ENCODE data around the gene PRR5L.

Gene PRR5L

DNA sequence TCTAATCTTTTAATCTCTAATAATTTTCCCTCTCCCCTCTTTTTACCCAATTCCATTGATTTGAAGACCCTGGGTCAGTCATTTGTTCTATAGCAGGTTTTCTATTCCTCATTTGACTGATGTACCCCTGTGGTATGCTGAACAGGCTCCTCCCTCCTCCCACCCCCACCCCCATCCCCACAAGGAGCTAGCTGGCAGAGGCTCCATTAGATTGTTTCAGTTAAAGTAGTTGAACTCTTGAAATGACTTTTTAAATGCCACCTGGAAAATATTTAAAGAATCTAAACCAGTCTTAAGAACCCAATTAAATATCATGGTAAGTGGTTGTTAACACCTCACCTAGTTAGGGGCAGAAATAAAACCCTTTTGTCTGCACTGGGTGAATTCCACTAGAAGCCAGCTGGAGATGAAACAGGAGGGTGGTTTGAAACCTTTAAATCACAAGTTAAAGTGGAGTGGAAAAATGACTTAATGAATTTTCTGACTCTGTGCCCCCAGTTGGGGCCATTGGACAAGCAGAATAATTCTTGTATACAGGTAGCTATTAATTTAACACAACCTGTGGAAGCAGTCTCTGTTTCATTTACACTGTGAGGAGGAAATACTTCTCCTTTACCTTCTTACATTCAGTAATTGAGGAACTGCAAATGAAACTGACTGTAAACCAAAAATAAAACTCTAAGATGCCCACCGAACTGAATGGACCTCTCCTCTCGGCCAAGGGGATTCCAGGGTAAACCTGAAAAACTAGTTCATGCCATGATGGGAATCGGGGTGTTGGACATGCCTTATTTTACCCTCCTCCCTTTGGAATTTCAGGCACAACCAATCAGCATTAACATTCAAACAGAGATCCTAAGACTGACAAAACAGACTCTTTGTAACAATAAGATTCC is 30.7 kb downstream of the PRR5L start:
- DNase-seq (ENCODE audit: low spot score), result no peak

DNA sequence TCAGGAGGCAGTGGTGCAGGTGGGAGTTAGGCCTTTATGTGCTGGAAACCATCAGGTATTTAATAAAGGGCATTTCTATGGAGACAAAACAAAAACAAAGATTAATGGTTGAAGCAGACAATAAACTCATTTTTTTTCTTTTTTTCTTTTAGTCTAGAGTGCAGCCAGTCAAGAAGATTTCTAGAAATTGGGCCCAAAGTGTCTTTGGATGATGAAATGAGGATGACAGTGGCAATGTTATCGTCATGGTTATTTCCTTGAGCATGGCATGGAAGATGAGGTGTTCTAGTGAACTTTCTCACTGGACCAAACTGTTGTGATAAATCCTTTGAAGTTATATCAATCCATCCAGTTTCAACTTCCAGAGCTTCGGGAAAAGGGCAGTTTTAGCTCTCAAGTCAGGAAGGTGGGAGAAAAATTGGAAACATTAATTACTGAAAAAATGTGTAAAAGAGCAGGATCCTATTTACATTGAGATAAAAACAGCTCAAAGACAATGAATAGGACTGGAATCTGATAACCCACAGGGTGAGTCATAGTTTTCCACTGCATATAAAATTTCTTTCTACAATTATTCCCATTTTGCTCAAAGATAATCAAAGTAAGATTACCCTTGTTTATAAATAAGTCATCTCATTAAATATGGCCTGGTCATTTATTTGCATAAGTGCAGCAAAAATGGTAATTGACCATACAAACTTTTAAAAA is 33.0 kb downstream of the PRR5L start:
- no peak for DNase-seq (ENCODE audit: low spot score)

DNA sequence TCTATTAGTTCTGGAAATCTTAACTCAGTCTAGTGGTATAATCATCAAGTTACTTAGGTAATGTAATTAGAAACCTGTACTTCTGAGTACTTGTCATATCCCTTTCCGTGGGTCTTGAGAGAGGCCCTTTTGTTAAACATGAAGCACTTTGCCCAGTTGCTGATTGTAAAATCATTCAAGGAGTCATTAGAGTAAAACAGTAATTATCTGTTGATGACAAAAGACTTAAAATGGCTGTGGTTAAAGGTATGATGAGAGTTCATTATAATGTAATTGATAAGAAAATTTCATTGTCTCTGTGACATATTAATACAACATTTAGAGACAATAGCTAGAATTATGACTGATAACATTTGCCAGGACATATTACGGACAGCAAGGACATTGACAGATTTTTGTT is 34.3 kb downstream of the PRR5L start:
- DNase-seq (ENCODE audit: low spot score), result no peak

DNA sequence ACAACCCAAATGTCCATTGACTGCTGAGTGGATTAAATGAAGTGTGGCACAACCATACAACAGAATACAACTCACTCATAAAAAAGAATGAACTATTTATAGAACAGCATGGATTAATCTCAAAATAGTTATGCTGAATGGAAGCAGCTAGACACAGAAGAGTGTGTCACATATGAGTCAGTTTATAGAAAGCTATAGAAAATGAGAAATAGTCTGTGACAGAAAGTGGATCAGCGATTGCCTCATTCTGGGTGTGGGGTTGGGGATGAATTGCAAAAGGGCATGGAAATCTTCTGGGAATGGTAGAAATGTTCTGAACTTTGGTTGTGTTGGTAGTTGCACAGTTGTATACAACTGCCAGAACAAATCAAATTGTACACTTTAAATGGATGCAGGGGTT is 37.4 kb downstream of the PRR5L start:
- peak; percentile 62 for DNase-seq (ENCODE audit: low spot score)

DNA sequence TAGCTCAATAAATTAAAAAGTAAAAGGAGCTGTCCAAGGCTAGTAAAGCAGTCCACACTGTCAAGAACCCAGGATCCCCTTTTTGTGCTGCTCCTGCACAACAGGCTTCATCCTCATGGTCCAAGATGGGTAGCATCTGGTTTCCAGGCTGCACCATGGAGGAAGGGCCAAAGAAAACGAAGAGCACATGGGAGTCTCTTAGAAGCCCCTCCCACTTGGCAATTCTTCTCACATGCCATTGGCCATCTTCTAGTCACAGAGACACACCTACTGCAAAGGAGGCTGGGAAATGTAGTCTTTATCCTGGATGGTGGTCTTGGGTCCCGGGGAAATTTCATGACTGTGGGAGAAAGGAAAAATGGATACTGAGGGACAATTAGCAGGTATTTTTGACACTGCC is 37.8 kb downstream of the PRR5L start:
- DNase-seq (ENCODE audit: low spot score), result no peak

DNA sequence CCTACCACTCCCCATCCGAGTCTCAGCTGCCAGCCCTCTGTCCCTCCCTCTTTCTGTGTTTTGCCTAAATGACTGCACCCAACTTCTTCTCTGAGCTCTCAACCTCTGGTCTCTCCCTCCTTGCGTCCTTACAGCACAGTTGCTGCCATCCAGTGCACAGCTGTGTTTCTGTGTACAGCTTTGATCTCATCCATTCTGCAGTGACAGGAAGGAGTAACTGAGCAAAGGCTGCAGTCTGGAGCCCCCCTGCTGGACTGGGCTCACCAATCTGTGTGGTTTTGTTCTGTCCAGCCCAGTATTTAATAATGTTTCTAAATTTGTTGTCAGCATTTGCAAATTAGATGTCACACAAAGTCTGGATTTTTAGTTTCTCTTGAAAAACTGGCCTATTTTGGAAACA is 43.8 kb downstream of the PRR5L start:
- DNase-seq (ENCODE audit: low spot score), result no peak

DNA sequence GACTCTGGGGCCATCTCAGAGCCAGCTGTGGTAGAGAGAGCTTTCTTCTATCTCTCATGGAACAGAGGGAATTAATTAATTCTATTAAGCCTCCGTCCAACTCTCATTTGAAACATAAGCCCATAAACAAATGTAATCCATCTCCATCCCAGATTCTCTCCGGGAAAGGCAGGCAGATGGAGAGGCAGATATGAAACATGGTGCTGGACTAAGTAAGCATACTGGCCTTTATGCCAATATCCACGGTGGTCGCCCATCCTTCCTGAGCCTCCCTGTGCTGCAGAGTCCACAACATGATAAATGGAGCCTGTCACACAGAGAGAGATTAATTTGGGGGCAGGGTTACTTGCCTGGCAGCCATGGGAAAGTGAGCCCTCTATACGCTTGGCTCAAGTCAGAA is 44.8 kb downstream of the PRR5L start:
- DNase-seq (ENCODE audit: low spot score), result no peak

DNA sequence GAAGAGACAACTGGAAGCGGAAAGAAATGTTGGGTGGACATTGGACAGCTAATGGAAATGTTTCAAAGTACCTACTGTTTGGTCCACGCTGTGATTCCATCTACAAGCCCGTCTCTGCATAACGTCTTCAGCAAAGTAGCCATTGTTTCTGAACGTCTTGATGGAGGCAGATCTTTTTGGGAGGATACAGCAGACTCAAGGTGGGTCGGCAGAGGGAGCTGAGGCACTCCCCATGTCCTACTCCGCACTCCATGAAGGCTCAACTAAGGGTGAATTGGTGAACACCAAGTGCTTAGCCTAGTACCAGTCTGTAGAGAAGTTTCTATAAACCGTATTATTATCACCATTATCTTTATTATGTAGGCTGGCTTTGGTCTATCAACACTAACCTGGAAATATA is 45.8 kb downstream of the PRR5L start:
- no peak for DNase-seq (ENCODE audit: low spot score)

DNA sequence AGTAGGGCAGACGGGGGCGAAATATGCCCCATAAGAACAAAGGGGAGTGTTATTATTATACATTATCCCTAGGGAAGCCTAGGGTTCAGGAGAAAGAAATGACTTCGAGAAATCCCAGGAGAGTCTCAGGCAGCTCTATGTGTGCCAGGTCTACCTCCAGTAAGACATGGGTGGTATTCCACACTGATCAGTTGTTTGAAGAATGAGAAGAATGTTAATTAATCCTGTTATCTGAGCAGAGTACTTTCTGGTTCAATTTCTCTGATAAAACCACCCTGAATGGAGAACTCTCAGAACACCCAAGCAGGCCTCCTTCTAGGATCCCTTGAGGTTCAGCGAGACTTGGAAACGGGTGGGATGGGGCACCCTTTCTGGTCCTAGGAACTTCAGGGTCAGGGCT is 46.2 kb downstream of the PRR5L start:
- no peak for DNase-seq (ENCODE audit: low spot score)

DNA sequence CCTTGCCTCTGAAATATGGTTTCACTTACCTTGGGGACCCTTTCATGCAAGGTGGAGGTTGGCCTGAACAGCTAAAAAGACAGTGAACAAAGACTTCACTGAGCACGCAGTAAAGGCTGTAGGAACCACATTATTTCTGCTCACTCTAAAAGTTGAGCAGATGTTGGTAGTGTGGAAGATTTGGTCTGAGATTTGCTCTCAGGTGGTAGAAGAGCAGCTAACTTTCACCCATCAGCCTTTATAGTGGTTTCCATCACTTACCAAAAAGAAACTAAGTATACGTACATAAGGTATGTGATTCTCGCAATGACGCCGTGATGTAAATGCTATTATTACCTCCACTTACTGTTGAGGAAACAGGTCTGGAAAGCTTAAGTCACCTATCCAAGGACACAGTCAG is 47.3 kb downstream of the PRR5L start:
- no peak for DNase-seq (ENCODE audit: low spot score)

DNA sequence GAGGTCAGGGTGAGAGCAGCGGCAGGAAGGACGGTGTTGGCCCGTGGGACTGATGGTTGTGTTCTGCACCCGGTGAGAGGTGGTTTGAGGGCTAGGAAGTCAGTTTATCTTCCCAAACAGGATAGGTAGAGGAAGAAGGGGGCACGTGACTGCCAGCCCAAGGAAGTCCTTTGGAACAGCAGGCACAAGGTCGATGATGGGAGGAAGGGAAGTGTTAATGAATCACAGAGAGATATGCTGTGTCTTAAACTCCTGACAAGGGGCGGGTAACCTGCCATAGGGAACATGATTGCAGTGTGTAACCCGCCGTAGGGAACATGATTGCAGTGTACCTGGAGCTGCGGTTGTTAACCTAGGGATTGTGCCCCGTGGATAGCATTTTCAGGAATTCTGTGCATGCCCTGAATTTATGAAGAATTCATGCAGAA is 49.0 kb downstream of the PRR5L start:
- DNase-seq (ENCODE audit: low spot score), result no peak

DNA sequence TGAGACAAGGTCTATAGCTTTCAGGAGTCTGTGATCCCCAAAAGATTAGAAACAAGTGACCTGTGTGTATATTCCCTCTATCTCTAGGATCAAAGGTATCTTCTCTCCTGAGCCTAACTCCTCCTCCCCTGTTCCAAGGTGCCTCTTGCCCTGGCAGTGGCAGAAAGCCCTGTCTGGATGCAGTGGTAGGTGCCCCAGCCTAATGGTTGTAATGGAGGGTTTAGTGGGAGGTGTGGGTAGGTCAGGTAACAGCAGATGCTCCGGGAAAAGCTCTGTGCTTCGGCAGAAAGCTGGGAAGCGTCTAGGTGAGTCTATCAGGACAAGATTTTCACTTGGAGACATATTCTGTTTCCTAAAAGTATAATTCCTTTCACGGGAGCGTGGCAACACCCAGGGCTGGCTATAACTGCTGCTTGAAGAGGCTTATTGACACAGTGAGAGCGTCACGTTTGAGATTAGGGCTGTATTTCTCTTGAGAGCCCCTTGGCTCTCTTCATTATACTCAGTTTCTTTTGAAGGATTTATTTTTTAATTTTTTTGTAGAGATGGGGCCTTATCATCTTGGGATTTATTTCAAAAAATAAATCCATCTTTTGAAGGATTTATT is 49.5 kb downstream of the PRR5L start:
- DNase-seq (ENCODE audit: low spot score), result no peak

DNA sequence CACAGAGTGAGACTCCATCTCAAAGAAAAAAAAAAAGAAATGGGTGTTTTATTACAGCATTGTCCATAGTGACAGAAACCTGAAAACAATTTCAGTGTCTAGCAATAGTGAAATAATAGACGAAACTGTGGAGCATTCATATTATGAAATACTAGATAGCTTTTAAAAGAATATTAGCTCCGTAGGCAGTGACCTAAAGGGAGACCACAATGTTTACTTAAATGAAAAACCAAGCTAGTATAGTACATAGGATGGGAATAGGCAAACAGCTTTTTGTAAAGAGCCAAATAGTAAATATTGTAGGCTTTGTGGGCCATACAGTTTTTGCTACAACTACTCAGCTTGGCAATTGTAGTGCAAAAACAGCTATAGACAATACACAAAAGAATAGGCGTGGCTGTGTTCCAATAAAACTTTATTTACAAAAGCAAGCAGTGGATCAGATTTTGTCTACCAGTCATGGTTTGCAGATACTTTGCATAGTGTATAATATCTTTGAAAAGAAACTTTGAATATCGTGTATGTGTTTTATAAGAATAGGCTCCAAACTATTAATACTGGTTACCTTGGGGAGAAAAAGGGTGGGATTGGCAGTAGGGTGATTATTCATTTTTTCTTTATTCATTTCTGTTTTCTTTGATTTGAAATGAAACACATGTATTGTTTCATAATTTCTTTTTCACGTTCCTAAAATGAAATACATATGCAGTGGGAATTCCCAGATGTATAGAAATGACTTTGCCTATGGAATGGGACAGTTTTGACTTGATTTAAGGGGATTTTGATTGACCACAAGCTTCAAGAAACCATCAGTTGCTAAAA is 50.7 kb downstream of the PRR5L start:
- no peak for DNase-seq (ENCODE audit: low spot score)

DNA sequence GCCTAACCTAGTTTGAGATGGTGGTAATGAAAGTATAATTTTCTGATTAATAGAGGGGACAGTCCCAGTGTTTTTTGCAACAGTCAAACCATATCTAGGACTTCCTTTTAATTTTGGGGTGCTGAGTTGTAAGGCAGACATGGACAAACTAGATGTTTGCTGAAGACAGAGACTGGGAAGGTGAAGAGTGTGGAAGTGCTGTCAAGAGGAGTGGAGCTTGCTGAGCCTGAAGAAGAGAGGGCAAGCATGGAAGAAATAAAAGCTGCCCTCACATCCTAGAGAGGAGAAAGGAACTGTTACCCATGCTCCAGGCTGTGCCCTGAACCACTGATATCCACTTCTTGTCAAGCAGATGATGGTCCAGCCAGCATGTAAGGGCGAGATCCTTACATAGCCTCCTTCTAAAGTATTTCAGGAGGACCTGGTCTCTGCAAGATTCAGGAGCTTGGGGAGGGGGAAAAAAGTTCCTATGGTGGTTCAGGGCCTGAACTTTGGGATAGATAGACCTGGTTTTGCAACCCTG is 51.4 kb downstream of the PRR5L start:
- no peak for DNase-seq (ENCODE audit: low spot score)

DNA sequence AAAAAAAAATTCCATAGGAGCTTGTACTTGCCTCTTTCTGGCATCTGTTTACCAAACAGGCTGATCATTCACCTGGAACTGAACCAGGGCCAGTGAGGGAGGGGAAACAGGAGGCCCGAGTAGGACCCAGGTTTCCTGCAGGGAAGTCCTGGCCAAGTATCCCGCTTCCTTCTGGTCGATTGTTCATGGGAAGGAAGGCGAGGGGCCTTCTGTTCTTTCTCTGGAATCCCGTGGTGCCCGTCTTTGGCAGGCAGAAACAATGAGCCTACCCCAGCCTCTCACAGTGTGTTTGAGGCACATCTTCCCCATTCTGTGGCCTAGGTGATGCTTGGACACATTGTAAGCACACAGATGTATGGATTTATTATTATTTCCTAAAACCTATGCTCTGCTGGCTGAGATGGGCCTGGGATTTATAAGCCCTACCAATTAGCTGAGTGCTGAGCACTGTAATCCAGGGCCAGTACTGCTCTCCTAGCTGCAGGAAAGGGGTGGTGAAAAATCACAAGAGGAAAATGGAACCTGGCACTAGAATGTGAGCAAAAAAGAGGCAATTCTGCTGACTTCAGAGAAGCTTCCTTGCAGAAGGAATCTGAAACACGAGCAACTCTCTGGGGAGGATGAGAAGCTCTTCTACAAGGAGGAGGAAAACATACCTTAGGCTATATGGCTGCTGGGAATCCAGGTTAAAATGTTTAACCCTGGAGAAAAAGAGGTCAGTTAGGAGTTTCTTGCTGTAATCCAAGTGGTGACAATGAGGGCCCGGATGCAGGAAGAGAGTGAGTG is 53.5 kb downstream of the PRR5L start:
- DNase-seq (ENCODE audit: low spot score), result no peak

DNA sequence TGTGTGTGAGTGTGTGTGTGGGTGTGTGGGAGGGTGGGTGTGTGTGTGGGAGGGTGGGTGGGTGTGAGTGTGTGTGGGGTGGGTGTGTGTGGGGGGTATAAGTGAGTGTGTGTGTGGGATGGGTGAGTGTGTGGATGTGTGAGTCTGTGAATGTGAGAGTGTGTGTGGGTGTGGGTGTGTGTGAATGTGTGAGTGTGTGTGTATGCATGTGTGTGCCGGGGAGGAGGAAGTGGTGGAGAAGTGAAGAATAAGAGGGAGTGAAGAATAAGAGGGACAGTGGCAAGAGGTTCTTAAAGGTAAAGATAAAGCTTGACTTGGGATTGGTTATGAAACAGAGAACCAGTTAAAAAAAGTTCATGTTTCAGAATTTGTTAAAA is 54.0 kb downstream of the PRR5L start:
- no peak for DNase-seq (ENCODE audit: low spot score)

DNA sequence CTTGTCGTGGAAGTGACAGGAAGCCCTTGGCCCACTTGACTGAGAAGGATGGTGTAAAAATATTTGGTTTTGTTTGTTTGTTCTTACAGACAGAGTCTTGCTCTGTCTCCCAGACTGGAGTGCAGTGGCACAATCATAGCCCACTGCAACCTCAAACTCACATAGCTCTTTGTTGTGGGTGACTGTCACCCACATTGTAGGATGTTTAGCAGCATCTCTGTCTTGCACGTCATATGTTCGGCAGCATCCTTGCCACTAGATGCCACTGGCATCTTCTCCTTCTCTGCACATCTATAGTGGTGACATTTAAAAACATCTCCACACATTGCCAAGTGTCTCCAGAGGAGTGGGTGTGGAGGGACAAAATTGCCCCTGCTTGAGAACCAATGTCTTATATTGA is 56.8 kb downstream of the PRR5L start:
- DNase-seq (ENCODE audit: low spot score), result no peak

DNA sequence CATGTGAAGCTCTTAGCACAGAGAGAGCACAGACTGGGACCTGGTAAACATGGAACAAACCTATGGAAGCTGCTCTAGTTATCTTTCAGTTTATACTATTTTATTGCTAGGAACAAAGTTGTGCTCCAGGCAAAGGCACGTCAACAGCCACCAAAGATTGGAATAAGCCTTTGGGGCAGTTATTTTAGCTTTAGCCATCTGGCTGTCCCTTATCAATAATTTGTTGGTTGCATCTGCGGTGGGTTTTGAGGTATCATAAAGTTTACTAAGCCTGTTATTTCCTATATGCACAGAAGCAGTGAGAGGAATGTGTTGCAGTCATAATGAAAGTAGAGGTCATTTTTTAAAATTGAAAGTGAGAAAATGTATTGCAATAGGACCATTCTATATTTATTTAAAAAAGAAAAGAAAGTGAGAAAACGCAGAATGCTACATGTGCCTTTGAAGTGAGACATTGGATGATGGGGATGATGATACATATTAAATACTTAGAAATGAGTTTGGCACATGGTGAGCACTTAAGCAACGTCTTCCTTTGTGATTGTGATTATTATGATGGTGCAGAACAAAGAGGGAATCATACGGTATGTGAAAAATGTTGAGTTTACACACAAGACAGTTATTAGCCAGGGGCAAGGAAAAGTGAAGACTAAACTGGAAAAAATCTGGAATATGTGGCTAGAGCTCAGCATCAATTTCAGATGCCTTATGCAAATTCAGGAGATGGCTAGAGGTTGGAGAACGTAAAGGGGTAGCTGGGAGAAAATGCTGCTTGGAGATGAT is 58.3 kb downstream of the PRR5L start:
- DNase-seq (ENCODE audit: low spot score), result no peak

DNA sequence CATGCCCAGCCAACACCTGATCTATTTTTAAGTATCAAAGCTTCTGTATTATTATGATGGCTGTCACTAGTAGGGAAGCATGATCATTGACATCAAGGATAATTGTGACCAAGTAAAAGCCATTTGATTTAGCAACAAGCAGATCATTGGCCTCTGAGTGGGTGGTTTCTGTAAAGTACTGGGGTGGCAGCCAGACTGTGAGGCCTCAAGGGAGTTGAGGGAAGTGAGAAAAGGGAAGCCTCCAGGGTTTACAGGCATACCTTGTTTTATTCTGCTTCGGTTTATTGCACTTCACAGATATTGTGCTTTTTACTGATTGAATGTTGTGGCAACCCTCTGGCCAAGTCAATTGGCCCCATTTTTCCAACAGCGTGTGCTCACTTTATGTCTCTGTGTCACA is 60.1 kb downstream of the PRR5L start:
- no peak for DNase-seq (ENCODE audit: low spot score)

DNA sequence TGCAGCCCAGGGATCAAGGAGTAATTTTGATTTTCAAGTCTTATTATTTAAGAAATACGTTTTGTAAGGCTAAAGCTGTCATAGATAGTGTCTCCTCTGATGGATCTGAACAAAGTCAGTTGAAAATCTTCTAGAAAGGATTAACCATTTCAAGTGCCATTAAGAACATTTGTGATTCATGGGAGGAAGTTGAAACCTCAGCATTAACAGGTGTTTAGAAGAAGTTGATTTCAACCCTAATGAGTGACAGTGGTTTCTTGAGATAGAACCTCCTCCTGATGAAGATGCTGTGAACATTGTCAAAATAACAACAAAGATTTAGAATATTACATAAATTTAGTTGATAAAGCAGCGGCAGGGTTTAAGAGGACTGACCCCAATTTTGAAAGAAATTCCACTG is 61.7 kb downstream of the PRR5L start:
- no peak for DNase-seq (ENCODE audit: low spot score)
